Trophoblast cell (in vitro differentiated cells and primary cell): ENCODE measurements around the gene TPX2.

ENCODE experiments used
- DNase-seq, 2 donors: peaks; one replicate each; pipeline ENCODE4 v3.0.0-alpha.2; 2016
- H2AFZ ChIP-seq: 2 replicates; pipeline ENCODE4 v1.6.1; 2013; ENCODE audit warnings: low read length, moderate library complexity, mild to moderate bottlenecking; ENCODE audit not compliant: insufficient read depth, poor library complexity
- H2AK5ac ChIP-seq: 2 replicates; pipeline ENCODE4 v1.6.1; 2013; ENCODE audit warnings: mild to moderate bottlenecking, low read length
- H2BK120ac ChIP-seq: 2 replicates; pipeline ENCODE4 v1.6.1; 2013; ENCODE audit warnings: low read length, mild to moderate bottlenecking, moderate library complexity; ENCODE audit not compliant: insufficient read depth, poor library complexity
- H2BK12ac ChIP-seq: 2 replicates; pipeline ENCODE4 v1.6.1; 2013; ENCODE audit warnings: mild to moderate bottlenecking, low read length, moderate library complexity
- H2BK5ac ChIP-seq: 2 replicates; pipeline ENCODE4 v1.6.1; 2013; ENCODE audit warnings: low read length, low read depth, moderate library complexity, mild to moderate bottlenecking; ENCODE audit not compliant: poor library complexity
- H3K14ac ChIP-seq: 2 replicates; pipeline ENCODE4 v1.6.1; 2013; ENCODE audit warnings: mild to moderate bottlenecking, low read length
- H3K18ac ChIP-seq: 2 replicates; pipeline ENCODE4 v1.6.1; 2013; ENCODE audit warnings: mild to moderate bottlenecking, low read length
- H3K23ac ChIP-seq: 2 replicates; pipeline ENCODE4 v1.6.1; 2013; ENCODE audit warnings: low read length
- H3K27ac ChIP-seq: 2 replicates; pipeline ENCODE4 v1.5.1; 2013; ENCODE audit warnings: low read depth, mild to moderate bottlenecking, inconsistent platforms, low read length, moderate library complexity
- H3K27me3 ChIP-seq: 2 replicates; pipeline ENCODE4 v1.6.1; 2013; ENCODE audit warnings: inconsistent platforms, mild to moderate bottlenecking, low read length, moderate library complexity; ENCODE audit not compliant: insufficient read depth
- H3K36me3 ChIP-seq, 2 experiments: 1 replicate in 1 of 2; 2 replicates in 1 of 2; pipeline ENCODE4 v1.6.1; 2013; ENCODE audit warnings: low read length in 2 of 2, mild to moderate bottlenecking in 2 of 2, moderate library complexity in 1 of 2; ENCODE audit not compliant: insufficient read depth in 2 of 2, control insufficient read depth in 1 of 2
- H3K4ac ChIP-seq: 2 replicates; pipeline ENCODE4 v1.6.1; 2013; ENCODE audit warnings: low read depth, mild to moderate bottlenecking, low read length, moderate library complexity
- H3K4me1 ChIP-seq, 2 experiments: 1 replicate in 1 of 2; 2 replicates in 1 of 2; pipeline ENCODE4 v1.6.1; 2013; ENCODE audit warnings: low read length in 2 of 2, mild to moderate bottlenecking in 2 of 2, moderate library complexity in 1 of 2; ENCODE audit not compliant: insufficient read depth in 2 of 2, control insufficient read depth in 1 of 2
- H3K4me2 ChIP-seq: 2 replicates; pipeline ENCODE4 v1.6.1; 2013; ENCODE audit warnings: inconsistent platforms, mild to moderate bottlenecking, low read length, moderate library complexity
- H3K4me3 ChIP-seq: 2 replicates; pipeline ENCODE4 v1.5.1; 2013; ENCODE audit warnings: mild to moderate bottlenecking, low read depth, low read length, inconsistent platforms
- H3K79me1 ChIP-seq: one replicate; pipeline ENCODE4 v1.6.1; 2013; ENCODE audit warnings: low read length
- H3K79me2 ChIP-seq: 2 replicates; pipeline ENCODE4 v1.6.1; 2013; ENCODE audit warnings: low read length, mild to moderate bottlenecking; ENCODE audit not compliant: control insufficient read depth, insufficient read depth, poor library complexity
- H3K9ac ChIP-seq: 2 replicates; pipeline ENCODE4 v1.6.1; 2013; ENCODE audit warnings: mild to moderate bottlenecking, low read length
- H3K9me3 ChIP-seq: 2 replicates; pipeline ENCODE4 v1.6.1; 2013; ENCODE audit warnings: low read depth, mild to moderate bottlenecking, control low read depth, inconsistent platforms, low read length; ENCODE audit not compliant: insufficient read depth
- H4K12ac ChIP-seq: 2 replicates; pipeline ENCODE4 v1.6.1; 2013; ENCODE audit warnings: low read depth, mild to moderate bottlenecking, low read length, moderate library complexity
- H4K8ac ChIP-seq: 2 replicates; pipeline ENCODE4 v1.6.1; 2013; ENCODE audit warnings: low read depth, mild to moderate bottlenecking, low read length, moderate library complexity
- H4K91ac ChIP-seq: one replicate; pipeline ENCODE4 v1.6.1; 2013; ENCODE audit warnings: low read depth, mild to moderate bottlenecking, low read length, moderate library complexity
- WGBS: extraction: QIAGEN DNeasy Blood & Tissue Kit; methylation state at CpG from one replicate; pipeline ENCODE4 v1.1.7; 2013; ENCODE audit warnings: missing lambda C conversion rate; ENCODE audit not compliant: insufficient read length, insufficient coverage; ENCODE audit errors: extremely low coverage; 5-methylcytosine and 5-hydroxymethylcytosine counted together

TPX2 gene

GRCh38 chr20:31822421-31823330 lies 83.6 kb downstream of the TPX2 start:
- Histone ChIP-seq H3K18ac (no peak overlapping the region), H4K8ac (no peak overlapping the region), H3K4me3 (no peak overlapping the region), H2BK12ac (no peak overlapping the region), H4K12ac (no peak overlapping the region), H3K36me3 (no peaks in the 10 kb centered on the region), H3K4me1 (peaks cover 0 to 3% of the 10 kb centered on the region in 2 experiments), H2AFZ (no peak overlapping the region), H3K9me3 (no peaks in the 10 kb centered on the region), H3K79me2 (no peaks in the 10 kb centered on the region), H2BK5ac (no peak overlapping the region), H3K9ac (no peak overlapping the region), H4K91ac (no peak overlapping the region), H3K14ac (no peak overlapping the region), H3K4me2 (no peak overlapping the region), H3K27ac (no peak overlapping the region), H2AK5ac (no peak overlapping the region), H3K4ac (no peak overlapping the region), H2BK120ac (no peak overlapping the region), H3K23ac (no peak overlapping the region), H3K27me3 (no peaks in the 10 kb centered on the region), H3K79me1 (no peaks in the 10 kb centered on the region)
- WGBS = no CpG with 5 or more reads among the region's 29 CpGs
- DNase-seq = peak; percentile 46 to 71

- H3K9me3 ChIP-seq = peaks cover 1% of the 10 kb centered on the region
- no peak overlapping the region for H3K14ac ChIP-seq
- no peak overlapping the region for H3K9ac ChIP-seq
- no peak overlapping the region for H2AFZ ChIP-seq
- peak overlapping the region; percentile 11 for H2AK5ac ChIP-seq
- H3K4me1 ChIP-seq = peaks cover 0 to 3% of the 10 kb centered on the region in 2 experiments
- H4K91ac ChIP-seq = no peak overlapping the region
- H3K4ac ChIP-seq = no peak overlapping the region
- no peaks in the 10 kb centered on the region for H3K27me3 ChIP-seq
- no peak overlapping the region for H3K23ac ChIP-seq
- H2BK12ac ChIP-seq = no peak overlapping the region
- H2BK5ac ChIP-seq = no peak overlapping the region
- no peaks in the 10 kb centered on the region for H3K36me3 ChIP-seq
- H3K4me2 ChIP-seq = no peak overlapping the region
- no peaks in the 10 kb centered on the region for H3K79me1 ChIP-seq
- no peak for DNase-seq
- no peak overlapping the region for H4K8ac ChIP-seq
- no peak overlapping the region for H3K18ac ChIP-seq
- no peak overlapping the region for H4K12ac ChIP-seq
- no peak overlapping the region for H3K4me3 ChIP-seq
- WGBS = no CpG with 5 or more reads among the region's 14 CpGs
- no peaks in the 10 kb centered on the region for H3K79me2 ChIP-seq
- H2BK120ac ChIP-seq = no peak overlapping the region
- H3K27ac ChIP-seq = no peak overlapping the region
Observed at GRCh38 chr20:31823360-31824124, 84.5 kb downstream of the TPX2 start.

- H3K18ac ChIP-seq = no peak overlapping the region
- H2BK5ac ChIP-seq = no peak overlapping the region
- H2BK120ac ChIP-seq = no peak overlapping the region
- no peak overlapping the region for H4K91ac ChIP-seq
- H3K23ac ChIP-seq = no peak overlapping the region
- no peak overlapping the region for H3K4me2 ChIP-seq
- H4K12ac ChIP-seq = no peak overlapping the region
- no peaks in the 10 kb centered on the region for H3K79me1 ChIP-seq
- no peak overlapping the region for H3K4me3 ChIP-seq
- H3K27ac ChIP-seq = no peak overlapping the region
- H2AFZ ChIP-seq = no peak overlapping the region
- H2AK5ac ChIP-seq = no peak overlapping the region
- H3K4ac ChIP-seq = no peak overlapping the region
- no peak overlapping the region for H3K9ac ChIP-seq
- no peak overlapping the region for H2BK12ac ChIP-seq
- no peaks in the 10 kb centered on the region for H3K79me2 ChIP-seq
- no peaks in the 10 kb centered on the region for H3K27me3 ChIP-seq
- H3K4me1 ChIP-seq = peaks cover 0 to 3% of the 10 kb centered on the region in 2 experiments
- peaks cover 1% of the 10 kb centered on the region for H3K9me3 ChIP-seq
- no CpG with 5 or more reads among the region's 4 CpGs for WGBS
- H3K36me3 ChIP-seq = no peaks in the 10 kb centered on the region
- no peak overlapping the region for H3K14ac ChIP-seq
- DNase-seq = no peak
- H4K8ac ChIP-seq = no peak overlapping the region
Observed at GRCh38 chr20:31824125-31824485, 85.0 kb downstream of the TPX2 start.

- Histone ChIP-seq H3K9me3 (peaks cover 1% of the 10 kb centered on the region), H3K9ac (no peak overlapping the region), H3K18ac (no peak overlapping the region), H2BK5ac (no peak overlapping the region), H3K23ac (no peak overlapping the region), H2AK5ac (no peak overlapping the region), H4K12ac (no peak overlapping the region), H3K14ac (no peak overlapping the region), H3K79me1 (no peaks in the 10 kb centered on the region), H3K4ac (no peak overlapping the region), H3K36me3 (no peaks in the 10 kb centered on the region), H3K4me2 (no peak overlapping the region), H3K4me1 (peaks cover 0 to 3% of the 10 kb centered on the region in 2 experiments), H3K79me2 (no peaks in the 10 kb centered on the region), H4K8ac (no peak overlapping the region), H2AFZ (no peak overlapping the region), H3K27ac (no peak overlapping the region), H2BK120ac (no peak overlapping the region), H3K4me3 (no peak overlapping the region), H2BK12ac (no peak overlapping the region), H4K91ac (no peak overlapping the region), H3K27me3 (no peaks in the 10 kb centered on the region)
- no CpG with 5 or more reads among the region's 14 CpGs for WGBS
- no peak for DNase-seq
Observed at GRCh38 chr20:31824554-31825313, 85.6 kb downstream of the TPX2 start.
